ENCODE data around the gene LRRIQ4.

Gene LRRIQ4

DNA sequence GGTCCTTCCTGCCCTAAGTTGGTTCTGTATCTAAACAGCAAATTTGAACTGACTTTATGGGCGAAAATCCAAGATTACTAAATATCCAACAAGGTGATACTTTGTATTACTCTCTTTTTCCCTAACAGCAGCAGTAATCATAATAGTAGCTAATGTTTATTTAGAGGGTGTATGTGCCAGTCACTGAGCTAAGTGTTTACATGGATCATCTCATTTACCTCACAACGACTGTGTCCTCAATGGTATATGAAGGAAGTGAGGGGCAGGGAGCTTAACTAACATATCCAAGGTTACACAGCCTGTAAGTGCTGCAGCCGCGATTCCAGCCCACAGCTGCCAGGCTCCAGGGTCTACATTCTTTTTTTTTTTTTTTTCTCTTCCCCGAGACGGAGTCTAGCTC lies 10.3 kb downstream of the LRRIQ4 start:
- H3K4me3 ChIP-seq (ENCODE audit: insufficient read depth, low read length, poor library complexity, severe bottlenecking), result no peak overlapping the region
- H3K4me2 ChIP-seq (ENCODE audit: low read depth, low read length, poor library complexity, severe bottlenecking), result no peak overlapping the region
- TF ChIP-seq EZH2phosphoT487 (conservative IDR thresholded peaks at IDR 0.05; ENCODE audit: low read length), result no peak
- TF ChIP-seq, protein P1, sequence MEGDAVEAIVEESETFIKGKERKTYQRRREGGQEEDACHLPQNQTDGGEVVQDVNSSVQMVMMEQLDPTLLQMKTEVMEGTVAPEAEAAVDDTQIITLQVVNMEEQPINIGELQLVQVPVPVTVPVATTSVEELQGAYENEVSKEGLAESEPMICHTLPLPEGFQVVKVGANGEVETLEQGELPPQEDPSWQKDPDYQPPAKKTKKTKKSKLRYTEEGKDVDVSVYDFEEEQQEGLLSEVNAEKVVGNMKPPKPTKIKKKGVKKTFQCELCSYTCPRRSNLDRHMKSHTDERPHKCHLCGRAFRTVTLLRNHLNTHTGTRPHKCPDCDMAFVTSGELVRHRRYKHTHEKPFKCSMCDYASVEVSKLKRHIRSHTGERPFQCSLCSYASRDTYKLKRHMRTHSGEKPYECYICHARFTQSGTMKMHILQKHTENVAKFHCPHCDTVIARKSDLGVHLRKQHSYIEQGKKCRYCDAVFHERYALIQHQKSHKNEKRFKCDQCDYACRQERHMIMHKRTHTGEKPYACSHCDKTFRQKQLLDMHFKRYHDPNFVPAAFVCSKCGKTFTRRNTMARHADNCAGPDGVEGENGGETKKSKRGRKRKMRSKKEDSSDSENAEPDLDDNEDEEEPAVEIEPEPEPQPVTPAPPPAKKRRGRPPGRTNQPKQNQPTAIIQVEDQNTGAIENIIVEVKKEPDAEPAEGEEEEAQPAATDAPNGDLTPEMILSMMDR (IDR thresholded peaks at IDR 0.05; ENCODE audit: insufficient read depth, low read length, poor library complexity, severe bottlenecking), result no peak
- no peaks in the 10 kb centered on the region for H3K79me2 ChIP-seq (ENCODE audit: insufficient read depth, low read length)
- H3K36me3 ChIP-seq (ENCODE audit: low read length), result no peaks in the 10 kb centered on the region
- no peak overlapping the region for H2AFZ ChIP-seq (ENCODE audit: low read depth, low read length, severe bottlenecking)
- H3K9ac ChIP-seq (ENCODE audit: low read length), result no peak overlapping the region
- no peaks in the 10 kb centered on the region for H3F3A ChIP-seq (ENCODE audit: insufficient read depth)
- H3K27me3 ChIP-seq (ENCODE audit: low read length), result no peaks in the 10 kb centered on the region
- H3K27ac ChIP-seq (ENCODE audit: low read depth, low read length), result no peak overlapping the region
- H3K9me2 ChIP-seq (replicated peaks; ENCODE audit: insufficient read depth, low read length), result no peaks in the 10 kb centered on the region
- H3K9me3 ChIP-seq (ENCODE audit: insufficient read depth, low read length), result no peaks in the 10 kb centered on the region
- H4K20me1 ChIP-seq (ENCODE audit: low read depth, low read length), result no peaks in the 10 kb centered on the region

DNA sequence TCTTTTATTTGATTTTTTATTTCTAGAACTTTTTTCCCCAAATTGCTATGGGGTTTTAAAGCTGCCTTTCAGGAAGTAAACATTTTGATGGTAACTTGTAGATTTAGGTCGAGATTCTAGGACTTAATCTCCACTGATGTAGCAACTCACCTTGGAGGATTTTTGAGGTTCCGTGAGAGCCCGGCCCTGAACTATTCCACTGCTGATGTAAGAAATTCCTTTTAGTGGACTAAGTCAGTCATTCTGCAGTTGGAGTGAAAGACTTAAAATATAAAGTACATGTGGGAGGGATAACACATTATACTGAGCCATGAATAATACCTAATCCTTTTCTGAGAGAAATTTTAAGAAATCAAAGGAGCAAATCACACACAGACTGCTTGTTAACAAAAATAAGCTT lies 12.6 kb downstream of the LRRIQ4 start:
- TF ChIP-seq, protein P1 (IDR thresholded peaks at IDR 0.05; ENCODE audit: insufficient read depth, low read length, poor library complexity, severe bottlenecking), result no peak
- no peak for TF ChIP-seq EZH2phosphoT487 (conservative IDR thresholded peaks at IDR 0.05; ENCODE audit: low read length)
- H3K27me3 ChIP-seq (ENCODE audit: low read length), result no peaks in the 10 kb centered on the region

DNA sequence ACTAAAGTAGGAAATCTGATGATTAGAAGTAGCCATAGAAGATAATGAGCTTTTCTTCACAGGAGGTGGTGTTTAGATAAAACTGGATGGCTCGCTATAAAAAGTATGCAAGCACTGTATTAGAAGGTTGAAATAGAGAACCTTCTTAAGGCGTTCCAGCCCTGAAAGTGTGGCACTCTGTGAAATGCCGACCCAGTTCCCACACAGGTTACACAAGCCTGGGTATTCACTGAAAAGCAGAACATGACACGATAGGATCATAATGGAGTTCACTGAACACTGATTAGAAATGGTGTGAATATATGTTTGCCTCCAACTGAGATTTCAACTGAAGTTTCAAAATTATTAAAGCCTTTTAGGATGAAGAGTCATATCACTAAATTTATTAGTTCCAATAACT lies 15.0 kb downstream of the LRRIQ4 start:
- no peaks in the 10 kb centered on the region for H3K27me3 ChIP-seq (ENCODE audit: low read length)
- TF ChIP-seq, protein P1 (IDR thresholded peaks at IDR 0.05; ENCODE audit: insufficient read depth, low read length, poor library complexity, severe bottlenecking), result no peak
- no peak for TF ChIP-seq EZH2phosphoT487 (conservative IDR thresholded peaks at IDR 0.05; ENCODE audit: low read length)
- H3K27ac ChIP-seq (ENCODE audit: low read depth, low read length), result no peak overlapping the region
- no peaks in the 10 kb centered on the region for H3K9me3 ChIP-seq (ENCODE audit: insufficient read depth, low read length)
- no peaks in the 10 kb centered on the region for H4K20me1 ChIP-seq (ENCODE audit: low read depth, low read length)
- H2AFZ ChIP-seq (ENCODE audit: low read depth, low read length, severe bottlenecking), result no peak overlapping the region
- H3K4me3 ChIP-seq (ENCODE audit: insufficient read depth, low read length, poor library complexity, severe bottlenecking), result no peak overlapping the region
- H3K9ac ChIP-seq (ENCODE audit: low read length), result no peak overlapping the region
- no peak overlapping the region for H3K4me2 ChIP-seq (ENCODE audit: low read depth, low read length, poor library complexity, severe bottlenecking)
- H3K36me3 ChIP-seq (ENCODE audit: low read length), result no peaks in the 10 kb centered on the region
- H3F3A ChIP-seq (ENCODE audit: insufficient read depth), result no peaks in the 10 kb centered on the region
- H3K79me2 ChIP-seq (ENCODE audit: insufficient read depth, low read length), result no peaks in the 10 kb centered on the region
- H3K9me2 ChIP-seq (replicated peaks; ENCODE audit: insufficient read depth, low read length), result no peaks in the 10 kb centered on the region

More for the DNA sequence above, 12.6 kb downstream of the LRRIQ4 start:
- Histone ChIP-seq H3K9ac (ENCODE audit: low read length) (no peak overlapping the region), H2AFZ (ENCODE audit: low read depth, low read length, severe bottlenecking) (no peak overlapping the region), H3K4me2 (ENCODE audit: low read depth, low read length, poor library complexity, severe bottlenecking) (no peak overlapping the region), H3K27ac (ENCODE audit: low read depth, low read length) (no peak overlapping the region), H3K9me2 (replicated peaks; ENCODE audit: insufficient read depth, low read length) (no peaks in the 10 kb centered on the region), H3K36me3 (ENCODE audit: low read length) (no peaks in the 10 kb centered on the region), H4K20me1 (ENCODE audit: low read depth, low read length) (no peaks in the 10 kb centered on the region), H3K9me3 (ENCODE audit: insufficient read depth, low read length) (no peaks in the 10 kb centered on the region), H3F3A (ENCODE audit: insufficient read depth) (no peaks in the 10 kb centered on the region), H3K4me3 (ENCODE audit: insufficient read depth, low read length, poor library complexity, severe bottlenecking) (no peak overlapping the region), H3K79me2 (ENCODE audit: insufficient read depth, low read length) (no peaks in the 10 kb centered on the region)
